ENCODE data around the gene USP17L5.
"Not testable (repeated sequence)": the region's sequence is repeated elsewhere in the genome, so short reads cannot be mapped to it uniquely, and the experiment has no call there.

Gene USP17L5

DNA sequence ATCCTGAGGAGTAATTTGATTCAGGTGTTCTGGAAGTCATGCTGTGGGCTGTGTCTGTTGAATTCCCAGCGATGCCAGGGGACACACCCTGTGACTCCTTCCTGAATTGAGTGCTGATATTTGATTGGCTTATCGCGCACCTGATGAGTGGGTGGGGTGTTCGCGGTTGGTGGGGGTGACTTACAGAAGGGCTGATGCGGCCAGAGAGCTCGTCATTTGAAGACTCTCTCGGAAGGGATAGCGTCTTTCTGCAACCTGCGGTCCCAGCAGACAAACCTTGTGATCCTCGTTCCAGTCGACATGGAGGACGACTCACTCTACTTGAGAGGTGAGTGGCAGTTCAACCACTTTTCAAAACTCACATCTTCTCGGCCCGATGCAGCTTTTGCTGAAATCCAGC, at the start of gene USP17L5:
USP17L5 (plus strand) TSS at position 301 of the 400 bp plus-strand sequence; CDS start at position 301, 0 bp downstream.
- DNase-seq, result not testable (repeated sequence)

- not testable (repeated sequence) for DNase-seq
Observed at GRCh38 chr4:9324191-9324590, 15.0 kb upstream of the USP17L5 start.

GRCh38 chr4:9324865-9325264, 14.3 kb upstream of the USP17L5 start, which contains the start of gene USP17L24:
USP17L24 (plus strand) TSS chr4:9325165; CDS start chr4:9325165, 0 bp downstream.
- DNase-seq, result not testable (repeated sequence)

- DNase-seq, result not testable (repeated sequence)
Observed at GRCh38 chr4:9329611-9330010, 9.6 kb upstream of the USP17L5 start, which contains the start of gene USP17L25. USP17L25 (plus strand) TSS chr4:9329911; CDS start chr4:9329911, 0 bp downstream.

DNA sequence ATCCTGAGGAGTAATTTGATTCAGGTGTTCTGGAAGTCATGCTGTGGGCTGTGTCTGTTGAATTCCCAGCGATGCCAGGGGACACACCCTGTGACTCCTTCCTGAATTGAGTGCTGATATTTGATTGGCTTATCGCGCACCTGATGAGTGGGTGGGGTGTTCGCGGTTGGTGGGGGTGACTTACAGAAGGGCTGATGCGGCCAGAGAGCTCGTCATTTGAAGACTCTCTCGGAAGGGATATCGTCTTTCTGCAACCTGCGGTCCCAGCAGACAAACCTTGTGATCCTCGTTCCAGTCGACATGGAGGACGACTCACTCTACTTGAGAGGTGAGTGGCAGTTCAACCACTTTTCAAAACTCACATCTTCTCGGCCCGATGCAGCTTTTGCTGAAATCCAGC, 4.8 kb upstream of the USP17L5 start, which contains the start of gene USP17L26:
USP17L26 (plus strand) TSS at position 301 of the 400 bp plus-strand sequence; CDS start at position 301, 0 bp downstream.
- not testable (repeated sequence) for DNase-seq

DNA sequence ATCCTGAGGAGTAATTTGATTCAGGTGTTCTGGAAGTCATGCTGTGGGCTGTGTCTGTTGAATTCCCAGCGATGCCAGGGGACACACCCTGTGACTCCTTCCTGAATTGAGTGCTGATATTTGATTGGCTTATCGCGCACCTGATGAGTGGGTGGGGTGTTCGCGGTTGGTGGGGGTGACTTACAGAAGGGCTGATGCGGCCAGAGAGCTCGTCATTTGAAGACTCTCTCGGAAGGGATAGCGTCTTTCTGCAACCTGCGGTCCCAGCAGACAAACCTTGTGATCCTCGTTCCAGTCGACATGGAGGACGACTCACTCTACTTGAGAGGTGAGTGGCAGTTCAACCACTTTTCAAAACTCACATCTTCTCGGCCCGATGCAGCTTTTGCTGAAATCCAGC, 4.6 kb downstream of the USP17L5 start, which contains the start of gene USP17L27:
USP17L27 (plus strand) TSS at position 301 of the 400 bp plus-strand sequence; CDS start at position 301, 0 bp downstream.
- not testable (repeated sequence) for DNase-seq

- not testable (repeated sequence) for DNase-seq
Observed at GRCh38 chr4:9348593-9348992, 9.4 kb downstream of the USP17L5 start, which contains the start of gene USP17L28. USP17L28 (plus strand) TSS chr4:9348893; CDS start chr4:9348893, 0 bp downstream.

DNA sequence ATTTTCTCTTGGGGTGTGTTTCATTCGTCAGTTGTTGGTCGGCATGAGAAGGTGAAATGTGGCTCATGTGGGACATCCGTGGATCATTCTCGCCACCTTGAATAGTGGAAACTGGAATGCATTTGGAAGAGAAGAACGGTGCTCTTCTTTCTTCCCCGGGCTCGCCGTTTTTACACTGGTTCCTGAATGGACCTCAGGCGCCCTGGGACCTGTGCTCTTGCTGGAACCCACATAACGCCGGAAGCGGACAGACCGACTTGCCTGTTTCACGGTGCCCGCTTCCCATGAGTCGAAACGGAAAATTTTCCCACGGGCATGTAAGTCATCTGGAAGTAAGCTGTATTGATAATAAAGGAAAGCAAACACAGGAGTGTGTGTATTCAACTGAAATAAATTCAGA, 11.7 kb downstream of the USP17L5 start:
- DNase-seq, result not testable (repeated sequence)

- not testable (repeated sequence) for DNase-seq
Observed at GRCh38 chr4:9353338-9353737, 14.1 kb downstream of the USP17L5 start, which contains the start of gene USP17L29. USP17L29 (plus strand) TSS chr4:9353638; CDS start chr4:9353638, 0 bp downstream.

DNA sequence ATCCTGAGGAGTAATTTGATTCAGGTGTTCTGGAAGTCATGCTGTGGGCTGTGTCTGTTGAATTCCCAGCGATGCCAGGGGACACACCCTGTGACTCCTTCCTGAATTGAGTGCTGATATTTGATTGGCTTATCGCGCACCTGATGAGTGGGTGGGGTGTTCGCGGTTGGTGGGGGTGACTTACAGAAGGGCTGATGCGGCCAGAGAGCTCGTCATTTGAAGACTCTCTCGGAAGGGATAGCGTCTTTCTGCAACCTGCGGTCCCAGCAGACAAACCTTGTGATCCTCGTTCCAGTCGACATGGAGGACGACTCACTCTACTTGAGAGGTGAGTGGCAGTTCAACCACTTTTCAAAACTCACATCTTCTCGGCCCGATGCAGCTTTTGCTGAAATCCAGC, 23.6 kb downstream of the USP17L5 start, which contains the start of gene USP17L30:
USP17L30 (plus strand) TSS at position 301 of the 400 bp plus-strand sequence; CDS start at position 301, 0 bp downstream.
- DNase-seq, result not testable (repeated sequence)

- not testable (repeated sequence) for DNase-seq
Observed at GRCh38 chr4:9379881-9380280, 40.7 kb downstream of the USP17L5 start.

- not testable (repeated sequence) for DNase-seq
Observed at GRCh38 chr4:9381012-9381534, 41.9 kb downstream of the USP17L5 start.

DNA sequence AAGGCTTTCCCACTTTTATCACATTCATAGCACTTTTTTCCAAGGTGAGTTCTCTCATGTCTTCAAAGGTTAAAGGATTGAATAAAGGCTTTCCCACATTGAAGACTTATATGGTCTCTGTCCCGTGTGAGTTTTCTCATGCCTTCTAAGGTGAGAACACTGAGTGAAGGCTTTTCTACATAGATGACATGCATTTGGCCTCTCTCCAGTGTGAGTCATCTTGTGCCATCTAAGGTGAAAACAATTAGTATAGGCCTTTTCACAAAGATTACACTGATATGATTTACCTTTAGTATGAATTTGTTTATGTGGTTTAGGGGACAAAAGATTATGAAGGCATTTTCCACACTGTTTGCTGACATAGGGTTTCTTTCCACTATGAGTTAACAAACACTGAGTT, 44.9 kb downstream of the USP17L5 start:
- DNase-seq, result no peak

DNA sequence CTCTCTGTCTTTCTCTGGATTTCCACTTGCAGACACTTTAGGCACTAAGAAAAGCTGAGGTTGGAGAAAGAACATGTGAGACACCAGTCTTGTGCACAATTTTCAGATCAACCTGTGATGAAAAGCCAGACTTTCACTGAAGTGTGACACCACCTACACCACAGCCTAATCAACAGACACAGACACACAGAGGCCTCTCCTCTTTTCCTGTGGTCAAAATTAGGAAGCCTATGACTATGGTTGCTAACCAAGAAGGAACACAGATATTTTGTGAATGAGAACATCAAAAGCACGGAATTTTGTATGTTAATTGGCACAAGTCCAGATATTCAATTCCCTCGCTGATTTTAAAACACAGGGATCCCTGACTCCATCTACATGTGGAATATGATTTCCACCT, 49.8 kb downstream of the USP17L5 start:
- DNase-seq, result not testable (repeated sequence)
